ENCODE measurements around the gene IL2RA. TPM values are rescaled to one million over a fixed set of nuclear protein-coding genes. Genes with fewer than 3 reads are reported as not detected.

The IL2RA gene
- total and polyA plus RNA-seq, 10 of the 15 experiments (the other 5 are each of a cell fraction or from before 2014, with no cell fraction given), result 2.2 to 6.0 (median 4.9) TPM

DNA sequence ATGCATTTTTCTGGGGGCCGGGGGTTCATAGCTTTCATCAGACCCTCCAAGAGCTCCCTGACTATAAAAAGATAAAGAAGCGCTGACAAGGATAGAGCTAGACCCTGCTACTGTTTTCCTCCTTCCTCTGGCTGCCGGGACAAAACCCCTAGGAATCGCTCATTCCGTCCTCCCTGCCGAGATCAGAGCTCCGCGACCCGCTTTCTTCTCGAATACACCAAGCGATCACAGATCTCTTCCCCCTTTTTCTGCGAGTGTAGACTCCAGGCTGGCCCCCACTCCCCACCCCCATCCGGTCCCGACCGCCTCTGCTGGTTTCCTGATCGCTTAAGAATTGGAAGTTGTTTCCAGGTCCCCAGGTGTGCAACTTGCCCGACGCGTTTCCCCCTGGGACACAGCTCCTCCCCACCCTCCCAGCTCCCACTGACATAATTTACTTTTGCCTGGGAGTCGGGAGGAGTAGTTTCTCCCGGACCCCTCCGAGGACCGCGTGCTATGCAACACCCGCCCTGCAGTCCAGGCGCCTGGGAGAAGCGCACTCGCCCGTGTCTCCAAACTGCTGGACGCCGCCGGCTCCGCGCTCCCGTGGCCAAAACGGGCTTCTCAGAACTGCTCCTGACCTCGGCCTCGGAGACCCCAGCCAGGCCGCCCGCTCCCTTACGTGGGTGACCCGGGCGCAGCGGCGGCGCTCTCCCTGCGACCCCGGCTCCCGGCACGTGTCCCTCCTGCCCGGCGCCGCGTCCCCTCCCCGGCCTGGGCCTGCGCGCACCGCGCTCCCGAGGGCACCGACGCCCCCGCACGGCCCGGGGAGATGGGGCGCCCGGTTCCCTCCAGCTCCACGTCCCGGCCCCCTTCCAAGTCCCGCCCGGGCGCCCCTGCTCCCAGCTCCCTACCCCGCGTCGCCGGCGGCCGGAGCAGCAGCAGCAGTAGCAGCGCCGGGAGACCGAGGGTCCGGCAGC is 85.4 kb downstream of the IL2RA start:
- Histone ChIP-seq H3K4me3 (peak overlapping the region; percentile 95), H3K27ac (ENCODE audit: control insufficient read depth, insufficient read depth) (peak overlapping the region; percentile 88), H3K4me2 (ENCODE audit: control insufficient read depth, insufficient read depth) (peak overlapping the region; percentile 46), H3K79me2 (ENCODE audit: control insufficient read depth, insufficient read depth, low read length) (peaks cover 50% of the 10 kb centered on the region), H3K27me3 (replicated peaks in 1 of 2; ENCODE audit: control insufficient read depth in 2 of 2, insufficient read depth in 2 of 2, low read length in 1 of 2) (no peaks in the 10 kb centered on the region), H3K9me3 (replicated peaks; ENCODE audit: control insufficient read depth, insufficient read depth, low read length) (no peaks in the 10 kb centered on the region), H3K4me1 (ENCODE audit: control insufficient read depth, insufficient read depth, low read length) (peaks cover 12% of the 10 kb centered on the region), H3K36me3 (ENCODE audit: control insufficient read depth in 2 of 2, insufficient read depth in 2 of 2, low read length in 1 of 2) (no peaks in the 10 kb centered on the region), H3K9ac (ENCODE audit: control insufficient read depth, insufficient read depth, low read length) (peak overlapping the region; percentile 87), H2AFZ (ENCODE audit: control insufficient read depth, low read depth, low read length) (peak overlapping the region; percentile 92), H4K20me1 (ENCODE audit: control insufficient read depth, insufficient read depth) (no peaks in the 10 kb centered on the region)
- BruUV-seq (replicated peaks), result no TSS peak
- DNase-seq (ENCODE audit: low read depth, low spot score) (no peak), ATAC-seq (peak; percentile 30), FAIRE-seq (no peak)
- in situ Hi-C loops (cut with MboI) (no loop called here), intact Hi-C loops (cut with micrococcal nuclease; ENCODE audit: unreplicated experiment) (loop anchor here (2.0 to 5.0 kb wide), 6 partner anchors 74 to 289 kb away; partner anchors contain the start of genes FBH1, GDI2 and RBM17)
- ChIA-PET SMC1A (ENCODE audit: uncharacterized antibody, unreplicated experiment) (interaction anchor here (0.6 to 3.2 kb wide), 26 partner anchors 11 to 1027 kb away, joined by 3 to 17 read pairs (median 4); partner anchors contain the start of genes ANKRD16 and FBH1), RAD21 (ENCODE audit: unreplicated experiment) (interaction anchor here (0.8 to 3.3 kb wide), 24 partner anchors 11 to 425 kb away, joined by 3 to 29 read pairs (median 4); partner anchors contain the start of genes ANKRD16, FBH1 and GDI2), POLR2A (interaction anchor here (0.6 to 5.2 kb wide), 18 partner anchors 8 to 371 kb away, joined by 3 to 29 read pairs (median 4); partner anchors contain the start of genes ANKRD16 and FBH1), CTCF (interaction anchor here (0.6 to 4.5 kb wide), 18 partner anchors 9 to 290 kb away, joined by 3 to 25 read pairs (median 4); partner anchors contain the start of genes ANKRD16, FBH1 and PFKFB3)
- under 1% methylated on average over 61 of the region's 82 CpGs for WGBS (ENCODE audit: insufficient coverage, insufficient replicate concordance, low lambda C conversion rate, missing lambda C conversion rate)
- TF ChIP-seq PBX3 (IDR thresholded peaks at IDR 0.05; ENCODE audit: insufficient replicate concordance, low read depth, low read length) (no peak), BRCA1 (IDR thresholded peaks at IDR 0.05; ENCODE audit: low read depth, low read length) (no peak), MYB (IDR thresholded peaks at IDR 0.05; ENCODE audit: borderline replicate concordance, low read depth, low read length) (no peak), SREBF2 (IDR thresholded peaks at IDR 0.05; ENCODE audit: low read length) (no peak), TBL1XR1 (IDR thresholded peaks at IDR 0.05; ENCODE audit: low read depth, low read length) (no peak), YY1 (IDR thresholded peaks at IDR 0.05; ENCODE audit: low read depth, low read length) (no peak), PKNOX1 (IDR thresholded peaks at IDR 0.05) (no peak), JUNB (IDR thresholded peaks at IDR 0.05) (no peak), EGR1 (IDR thresholded peaks at IDR 0.05; ENCODE audit: borderline replicate concordance in 1 of 2, low read depth in 2 of 2, low read length in 2 of 2) (peak in 1 of 2 experiments; percentile 81; a peak in 2 of 3 replicates)
- TF ChIP-seq, protein P1, sequence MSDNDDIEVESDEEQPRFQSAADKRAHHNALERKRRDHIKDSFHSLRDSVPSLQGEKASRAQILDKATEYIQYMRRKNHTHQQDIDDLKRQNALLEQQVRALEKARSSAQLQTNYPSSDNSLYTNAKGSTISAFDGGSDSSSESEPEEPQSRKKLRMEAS (IDR thresholded peaks at IDR 0.05; ENCODE audit: low read depth, low read length), result no peak
- TF ChIP-seq, protein P2, sequence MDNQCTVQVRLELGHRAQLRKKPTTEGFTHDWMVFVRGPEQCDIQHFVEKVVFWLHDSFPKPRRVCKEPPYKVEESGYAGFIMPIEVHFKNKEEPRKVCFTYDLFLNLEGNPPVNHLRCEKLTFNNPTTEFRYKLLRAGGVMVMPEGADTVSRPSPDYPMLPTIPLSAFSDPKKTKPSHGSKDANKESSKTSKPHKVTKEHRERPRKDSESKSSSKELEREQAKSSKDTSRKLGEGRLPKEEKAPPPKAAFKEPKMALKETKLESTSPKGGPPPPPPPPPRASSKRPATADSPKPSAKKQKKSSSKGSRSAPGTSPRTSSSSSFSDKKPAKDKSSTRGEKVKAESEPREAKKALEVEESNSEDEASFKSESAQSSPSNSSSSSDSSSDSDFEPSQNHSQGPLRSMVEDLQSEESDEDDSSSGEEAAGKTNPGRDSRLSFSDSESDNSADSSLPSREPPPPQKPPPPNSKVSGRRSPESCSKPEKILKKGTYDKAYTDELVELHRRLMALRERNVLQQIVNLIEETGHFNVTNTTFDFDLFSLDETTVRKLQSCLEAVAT (IDR thresholded peaks at IDR 0.05), result no peak
- TF ChIP-seq, protein P3, sequence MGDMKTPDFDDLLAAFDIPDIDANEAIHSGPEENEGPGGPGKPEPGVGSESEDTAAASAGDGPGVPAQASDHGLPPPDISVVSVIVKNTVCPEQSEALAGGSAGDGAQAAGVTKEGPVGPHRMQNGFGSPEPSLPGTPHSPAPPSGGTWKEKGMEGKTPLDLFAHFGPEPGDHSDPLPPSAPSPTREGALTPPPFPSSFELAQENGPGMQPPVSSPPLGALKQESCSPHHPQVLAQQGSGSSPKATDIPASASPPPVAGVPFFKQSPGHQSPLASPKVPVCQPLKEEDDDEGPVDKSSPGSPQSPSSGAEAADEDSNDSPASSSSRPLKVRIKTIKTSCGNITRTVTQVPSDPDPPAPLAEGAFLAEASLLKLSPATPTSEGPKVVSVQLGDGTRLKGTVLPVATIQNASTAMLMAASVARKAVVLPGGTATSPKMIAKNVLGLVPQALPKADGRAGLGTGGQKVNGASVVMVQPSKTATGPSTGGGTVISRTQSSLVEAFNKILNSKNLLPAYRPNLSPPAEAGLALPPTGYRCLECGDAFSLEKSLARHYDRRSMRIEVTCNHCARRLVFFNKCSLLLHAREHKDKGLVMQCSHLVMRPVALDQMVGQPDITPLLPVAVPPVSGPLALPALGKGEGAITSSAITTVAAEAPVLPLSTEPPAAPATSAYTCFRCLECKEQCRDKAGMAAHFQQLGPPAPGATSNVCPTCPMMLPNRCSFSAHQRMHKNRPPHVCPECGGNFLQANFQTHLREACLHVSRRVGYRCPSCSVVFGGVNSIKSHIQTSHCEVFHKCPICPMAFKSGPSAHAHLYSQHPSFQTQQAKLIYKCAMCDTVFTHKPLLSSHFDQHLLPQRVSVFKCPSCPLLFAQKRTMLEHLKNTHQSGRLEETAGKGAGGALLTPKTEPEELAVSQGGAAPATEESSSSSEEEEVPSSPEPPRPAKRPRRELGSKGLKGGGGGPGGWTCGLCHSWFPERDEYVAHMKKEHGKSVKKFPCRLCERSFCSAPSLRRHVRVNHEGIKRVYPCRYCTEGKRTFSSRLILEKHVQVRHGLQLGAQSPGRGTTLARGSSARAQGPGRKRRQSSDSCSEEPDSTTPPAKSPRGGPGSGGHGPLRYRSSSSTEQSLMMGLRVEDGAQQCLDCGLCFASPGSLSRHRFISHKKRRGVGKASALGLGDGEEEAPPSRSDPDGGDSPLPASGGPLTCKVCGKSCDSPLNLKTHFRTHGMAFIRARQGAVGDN (IDR thresholded peaks at IDR 0.05), result 0 out of 2 replicates have a peak, but pooled peaks have one; percentile 46
